ENCODE data around the gene MITF.

Gene MITF

GRCh38 chr3:69725994-69726571, 13.2 kb upstream of the MITF start:
- DNase-seq (ENCODE audit: low spot score), result no peak

- DNase-seq (ENCODE audit: low spot score), result no peak
These were observed 9.9 kb upstream of the MITF start for GRCh38 chr3:69729147-69729919.

- no peak for DNase-seq (ENCODE audit: low spot score)
These were observed 8.2 kb upstream of the MITF start for GRCh38 chr3:69731080-69731479.

GRCh38 chr3:69735893-69736292, 3.4 kb upstream of the MITF start:
- no peak for DNase-seq (ENCODE audit: low spot score)

GRCh38 chr3:69737392-69737791, 1.9 kb upstream of the MITF start:
- DNase-seq (ENCODE audit: low spot score), result no peak

- no peak for DNase-seq (ENCODE audit: low spot score)
These were observed 949 bp upstream of the MITF start for GRCh38 chr3:69738315-69738714.

GRCh38 chr3:69738859-69739203, 433 bp upstream of the MITF start:
- DNase-seq (ENCODE audit: low spot score), result no peak

- peak; percentile 43 for DNase-seq (ENCODE audit: low spot score)
These were observed 1.1 kb downstream of the MITF start for GRCh38 chr3:69740103-69741021.

GRCh38 chr3:69741032-69741767, 1.9 kb downstream of the MITF start:
- no peak for DNase-seq (ENCODE audit: low spot score)

- DNase-seq (ENCODE audit: low spot score), result no peak
These were observed 3.1 kb downstream of the MITF start for GRCh38 chr3:69742391-69742790.

GRCh38 chr3:69743975-69744906, 5.0 kb downstream of the MITF start:
- no peak for DNase-seq (ENCODE audit: low spot score)

- no peak for DNase-seq (ENCODE audit: low spot score)
These were observed 6.2 kb downstream of the MITF start for GRCh38 chr3:69745505-69745904.

- DNase-seq (ENCODE audit: low spot score), result no peak
These were observed 6.9 kb downstream of the MITF start for GRCh38 chr3:69746119-69746518.

- no peak for DNase-seq (ENCODE audit: low spot score)
These were observed 8.4 kb downstream of the MITF start for GRCh38 chr3:69747511-69748258.

- DNase-seq (ENCODE audit: low spot score), result no peak
These were observed 9.2 kb downstream of the MITF start for GRCh38 chr3:69748503-69748902.

GRCh38 chr3:69749461-69749860, 10.2 kb downstream of the MITF start:
- DNase-seq (ENCODE audit: low spot score), result no peak

GRCh38 chr3:69750549-69750948, 11.3 kb downstream of the MITF start:
- no peak for DNase-seq (ENCODE audit: low spot score)

GRCh38 chr3:69751074-69751476, 11.8 kb downstream of the MITF start:
- no peak for DNase-seq (ENCODE audit: low spot score)

GRCh38 chr3:69752241-69752640, 13.0 kb downstream of the MITF start:
- no peak for DNase-seq (ENCODE audit: low spot score)

GRCh38 chr3:69753179-69753775, 14.0 kb downstream of the MITF start:
- no peak for DNase-seq (ENCODE audit: low spot score)
